Stimulated activated CD4-positive, alpha-beta T cell treated with anti-CD3 and anti-CD28 coated beads, Interleukin-15, amount 100 ng/mL, for 1 hour (primary cell): ENCODE data around the gene CSNK2A2.

Source experiments
- DNase-seq, 2 donors: peaks; one replicate each; pipeline ENCODE4 v3.0.0-alpha.2; 2020; ENCODE audit warnings: low read depth in 1 of 2, low spot score in 1 of 2

CSNK2A2 gene

GRCh38 chr16:58200004-58200797 is 2.3 kb upstream of the CSNK2A2 start:
- DNase-seq: no peak

- no peak for DNase-seq
Observed at GRCh38 chr16:58198803-58199411, 1.0 kb upstream of the CSNK2A2 start.

GRCh38 chr16:58197314-58198012 is 443 bp downstream of the CSNK2A2 start:
- no peak for DNase-seq

GRCh38 chr16:58196898-58197313 is 1.0 kb downstream of the CSNK2A2 start:
- no peak for DNase-seq

GRCh38 chr16:58195771-58196170 is 2.1 kb downstream of the CSNK2A2 start:
- DNase-seq: no peak

GRCh38 chr16:58195344-58195743 is 2.6 kb downstream of the CSNK2A2 start:
- no peak for DNase-seq

- DNase-seq: no peak
Observed at GRCh38 chr16:58194790-58195189, 3.1 kb downstream of the CSNK2A2 start.

GRCh38 chr16:58187665-58188421 is 10.1 kb downstream of the CSNK2A2 start:
- DNase-seq: no peak

GRCh38 chr16:58187092-58187491 is 10.8 kb downstream of the CSNK2A2 start:
- DNase-seq: no peak

GRCh38 chr16:58186176-58186944 is 11.5 kb downstream of the CSNK2A2 start:
- DNase-seq: no peak

- DNase-seq: no peak
Observed at GRCh38 chr16:58177353-58177710, 20.6 kb downstream of the CSNK2A2 start.

GRCh38 chr16:58176608-58177352 is 21.1 kb downstream of the CSNK2A2 start:
- DNase-seq: no peak

GRCh38 chr16:58170223-58170622 is 27.7 kb downstream of the CSNK2A2 start:
- no peak for DNase-seq

- DNase-seq: no peak
Observed at GRCh38 chr16:58160855-58161254, 37.1 kb downstream of the CSNK2A2 start.

GRCh38 chr16:58158725-58159124 is 39.2 kb downstream of the CSNK2A2 start:
- no peak for DNase-seq

GRCh38 chr16:58157951-58158540 is 39.9 kb downstream of the CSNK2A2 start:
- DNase-seq: no peak

- no peak for DNase-seq
Observed at GRCh38 chr16:58157239-58157638, 40.7 kb downstream of the CSNK2A2 start.

- DNase-seq: no peak
Observed at GRCh38 chr16:58155839-58156238, 42.1 kb downstream of the CSNK2A2 start.

- no peak for DNase-seq
Observed at GRCh38 chr16:58154345-58154744, 43.6 kb downstream of the CSNK2A2 start.
